Astrocyte of the cerebellum (primary cell): ENCODE data around the gene PGLYRP4.

Source experiments
- DNase-seq: peaks from one replicate; pipeline ENCODE4 v3.0.0-alpha.2; 2011; ENCODE audit warnings: low read depth
- H3K4me3 ChIP-seq: 2 replicates; pipeline ENCODE4 v1.5.1; 2011; ENCODE audit warnings: mild to moderate bottlenecking, low read depth, low read length, moderate library complexity
- CTCF ChIP-seq: IDR thresholded peaks from 2 replicates; pipeline ENCODE4 v1.5.1; 2012; ENCODE audit warnings: low read length, low read depth, moderate library complexity, mild to moderate bottlenecking; ENCODE audit errors: missing control alignments
- in situ Hi-C: cut with HindIII; loops from 2 replicates; pipeline ENCODE4 v1.10.0; 2017; ENCODE audit warnings: low sequenced_read_pairs

PGLYRP4 gene

GRCh38 chr1:153293851-153294250, 54.8 kb downstream of the PGLYRP4 start:
- no peak for TF ChIP-seq CTCF
- H3K4me3 ChIP-seq: no peak overlapping the region
- in situ Hi-C loops: no loop called here
- DNase-seq: no peak

GRCh38 chr1:153293480-153293775, 55.2 kb downstream of the PGLYRP4 start:
- no peak overlapping the region for H3K4me3 ChIP-seq
- TF ChIP-seq CTCF: no peak
- DNase-seq: no peak
- in situ Hi-C loops: no loop called here

GRCh38 chr1:153292740-153293479, 55.7 kb downstream of the PGLYRP4 start:
- TF ChIP-seq CTCF: no peak
- H3K4me3 ChIP-seq: no peak overlapping the region
- in situ Hi-C loops: no loop called here
- no peak for DNase-seq

- no peak for DNase-seq
- no peak for TF ChIP-seq CTCF
- in situ Hi-C loops: no loop called here
- H3K4me3 ChIP-seq: no peak overlapping the region
These were observed 56.5 kb downstream of the PGLYRP4 start for GRCh38 chr1:153292185-153292584.

GRCh38 chr1:153291514-153291913, 57.1 kb downstream of the PGLYRP4 start:
- TF ChIP-seq CTCF: no peak
- in situ Hi-C loops: no loop called here
- H3K4me3 ChIP-seq: no peak overlapping the region
- no peak for DNase-seq

- H3K4me3 ChIP-seq: no peak overlapping the region
- in situ Hi-C loops: no loop called here
- no peak for TF ChIP-seq CTCF
- DNase-seq: no peak
These were observed 59.9 kb downstream of the PGLYRP4 start for GRCh38 chr1:153288634-153289275.
